Chondrocyte (in vitro differentiated cells): Measurements from ENCODE around the gene NPTX1. TPM values are rescaled to one million over a fixed set of nuclear protein-coding genes. Genes with fewer than 3 reads are reported as not detected.

ENCODE experiments used
- DNase-seq: peaks from one replicate; pipeline ENCODE4 v3.0.0; 2021; ENCODE audit warnings: mixed read lengths, low spot score
- H3K27ac Mint-ChIP-seq: one replicate; pipeline ENCODE4 v1.8.0; 2021; ENCODE audit warnings: mild to moderate bottlenecking, moderate library complexity, mixed read lengths; ENCODE audit not compliant: unreplicated experiment
- H3K27me3 Mint-ChIP-seq: 2 replicates; pipeline ENCODE4 v1.8.0; 2021; ENCODE audit warnings: low read depth, mixed read lengths
- H3K36me3 Mint-ChIP-seq: 2 replicates; pipeline ENCODE4 v1.8.0; 2021; ENCODE audit warnings: low read depth, mixed read lengths
- H3K4me1 Mint-ChIP-seq: 2 replicates; pipeline ENCODE4 v1.8.0; 2021; ENCODE audit warnings: low read depth, mild to moderate bottlenecking, mixed read lengths
- H3K4me3 Mint-ChIP-seq: one replicate; pipeline ENCODE4 v1.8.0; 2021; ENCODE audit warnings: mild to moderate bottlenecking, moderate library complexity, mixed read lengths; ENCODE audit not compliant: unreplicated experiment
- H3K9me3 Mint-ChIP-seq: 2 replicates; pipeline ENCODE4 v1.8.0; 2021; ENCODE audit warnings: low read depth, mixed read lengths
- microRNA-seq: library from miRNA; unstranded; fragments of <30 nt; microRNA quantifications from one replicate; pipeline ENCODE4 v1.2.0, GENCODE V29; 2020; ENCODE audit warnings: borderline number of aligned reads
- total RNA-seq: library from RNA; stranded (reverse); gene quantifications from 3 replicates; pipeline ENCODE4 v1.2.1, GENCODE V29; 2021
- TF ChIP-seq, protein P1 (sequence below): fragments of 200-600 bp; sonication (generic); IDR thresholded peaks from 2 replicates; pipeline ENCODE4 v1.5.0; 2021; ENCODE audit warnings: antibody characterized with exemption, mild to moderate bottlenecking, moderate library complexity

The NPTX1 gene
- total RNA-seq, 1 donor from 2014 or later: 16.5 TPM

DNA sequence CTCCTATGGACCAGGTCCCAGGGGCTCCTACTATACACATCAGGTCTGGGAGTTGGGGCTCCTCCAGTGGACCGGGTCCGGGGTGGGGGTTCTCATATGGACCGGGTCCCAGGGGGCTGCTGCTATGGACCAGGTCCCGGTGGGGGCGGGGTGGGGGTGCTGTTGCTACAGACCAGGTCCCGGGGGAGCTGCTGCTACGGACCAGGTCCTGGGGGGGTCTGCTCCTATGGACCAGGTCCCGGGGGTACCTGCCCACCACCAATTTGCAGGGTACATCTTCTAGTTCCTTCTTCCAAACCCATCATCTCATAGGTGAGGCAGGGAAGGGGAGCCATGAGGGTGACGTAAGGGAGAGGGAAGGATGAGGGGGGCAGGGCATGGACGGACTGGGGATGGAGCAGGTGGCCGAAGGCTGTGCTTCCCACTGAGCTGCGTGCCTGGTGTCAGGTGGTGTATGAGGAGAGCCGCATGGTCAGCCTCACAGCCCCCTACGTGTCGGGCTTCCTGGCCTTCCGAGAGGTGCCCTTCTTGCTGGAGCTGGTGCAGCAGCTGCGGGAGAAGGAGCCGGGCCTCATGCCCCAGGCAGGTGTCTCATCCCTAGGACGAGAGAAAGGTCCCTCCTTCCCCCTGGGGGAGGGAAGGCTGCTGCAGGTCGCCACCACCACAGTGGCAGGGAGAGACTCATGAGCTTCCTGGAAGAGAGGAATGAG, 54.9 kb downstream of the NPTX1 start:
- H3K36me3 Mint-ChIP-seq: peaks cover 5% of the 10 kb centered on the region
- no peaks in the 10 kb centered on the region for H3K27me3 Mint-ChIP-seq
- H3K4me1 Mint-ChIP-seq: peaks cover 11% of the 10 kb centered on the region
- no peaks in the 10 kb centered on the region for H3K9me3 Mint-ChIP-seq
- H3K27ac Mint-ChIP-seq: no peak overlapping the region
- no peak overlapping the region for H3K4me3 Mint-ChIP-seq
- peak; percentile 86 for DNase-seq
- TF ChIP-seq, protein P1, sequence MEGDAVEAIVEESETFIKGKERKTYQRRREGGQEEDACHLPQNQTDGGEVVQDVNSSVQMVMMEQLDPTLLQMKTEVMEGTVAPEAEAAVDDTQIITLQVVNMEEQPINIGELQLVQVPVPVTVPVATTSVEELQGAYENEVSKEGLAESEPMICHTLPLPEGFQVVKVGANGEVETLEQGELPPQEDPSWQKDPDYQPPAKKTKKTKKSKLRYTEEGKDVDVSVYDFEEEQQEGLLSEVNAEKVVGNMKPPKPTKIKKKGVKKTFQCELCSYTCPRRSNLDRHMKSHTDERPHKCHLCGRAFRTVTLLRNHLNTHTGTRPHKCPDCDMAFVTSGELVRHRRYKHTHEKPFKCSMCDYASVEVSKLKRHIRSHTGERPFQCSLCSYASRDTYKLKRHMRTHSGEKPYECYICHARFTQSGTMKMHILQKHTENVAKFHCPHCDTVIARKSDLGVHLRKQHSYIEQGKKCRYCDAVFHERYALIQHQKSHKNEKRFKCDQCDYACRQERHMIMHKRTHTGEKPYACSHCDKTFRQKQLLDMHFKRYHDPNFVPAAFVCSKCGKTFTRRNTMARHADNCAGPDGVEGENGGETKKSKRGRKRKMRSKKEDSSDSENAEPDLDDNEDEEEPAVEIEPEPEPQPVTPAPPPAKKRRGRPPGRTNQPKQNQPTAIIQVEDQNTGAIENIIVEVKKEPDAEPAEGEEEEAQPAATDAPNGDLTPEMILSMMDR: no peak

DNA sequence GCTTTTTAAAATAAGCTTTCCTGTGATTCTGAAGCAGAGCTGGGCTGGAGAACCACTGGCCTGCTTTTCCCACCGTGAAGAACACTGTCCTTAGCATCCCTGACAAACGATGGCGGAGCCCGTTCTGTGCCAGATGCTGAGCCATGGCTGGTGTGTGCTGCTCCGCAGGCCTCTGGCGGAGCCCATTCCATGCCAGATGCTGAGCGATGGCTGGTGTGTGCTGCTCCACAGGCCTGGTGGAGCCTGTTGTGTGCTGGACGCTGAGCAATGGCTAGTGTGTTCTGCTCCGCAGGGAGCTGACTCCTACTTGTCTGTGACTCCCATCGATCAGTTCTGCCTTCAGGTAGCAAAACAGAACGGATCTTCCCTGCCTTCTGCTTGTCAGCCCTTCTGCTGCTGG, 57.2 kb downstream of the NPTX1 start:
- Mint-ChIP-seq H3K4me1 (peaks cover 26% of the 10 kb centered on the region), H3K27me3 (no peaks in the 10 kb centered on the region), H3K4me3 (no peak overlapping the region), H3K27ac (no peak overlapping the region), H3K9me3 (no peaks in the 10 kb centered on the region), H3K36me3 (peaks cover 5% of the 10 kb centered on the region)
- TF ChIP-seq, protein P1: no peak
- no peak for DNase-seq

DNA sequence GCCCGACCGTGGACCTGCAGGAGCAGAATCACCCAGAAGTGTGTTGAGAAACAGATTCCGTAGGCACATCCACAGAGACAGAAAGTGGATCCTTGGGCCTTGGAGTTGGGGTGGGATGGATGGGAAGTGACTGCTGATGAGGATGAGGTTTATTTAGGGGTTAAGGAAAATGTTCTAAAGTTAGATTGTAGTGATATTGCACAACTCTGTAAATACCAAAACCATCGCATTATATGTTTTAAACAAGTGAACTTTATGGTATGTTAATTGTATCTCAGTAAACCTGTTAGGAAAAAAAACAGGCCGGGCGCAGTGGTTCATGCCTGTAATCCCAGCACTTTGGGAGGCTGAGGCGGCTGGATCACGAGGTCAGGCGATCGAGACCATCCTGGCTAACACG, 57.8 kb downstream of the NPTX1 start:
- H3K9me3 Mint-ChIP-seq: no peaks in the 10 kb centered on the region
- peaks cover 5% of the 10 kb centered on the region for H3K36me3 Mint-ChIP-seq
- no peaks in the 10 kb centered on the region for H3K27me3 Mint-ChIP-seq
- no peak for DNase-seq
- TF ChIP-seq, protein P1: no peak
- H3K4me3 Mint-ChIP-seq: no peak overlapping the region
- H3K27ac Mint-ChIP-seq: no peak overlapping the region
- peaks cover 31% of the 10 kb centered on the region for H3K4me1 Mint-ChIP-seq

Small RNA genes lying within 50 kb of the gene (microRNA-seq; reads per million reads assigned to microRNA genes)
- gene MIR4730: not detected

Other genes with a start within 250 kb of the NPTX1 start
- gene RNF213, start 215.8 kb downstream of the NPTX1 start, total RNA-seq: 72.5 to 104 TPM (median 73.2 TPM) in 3 replicates
- 22.8 to 32.5 TPM (median 27.0 TPM) in 3 replicates for gene ENDOV, start 61.4 kb downstream of the NPTX1 start, total RNA-seq
- gene RPTOR, start 68.2 kb upstream of the NPTX1 start, total RNA-seq: 30.7 to 44.8 TPM (median 30.9 TPM) in 3 replicates